HG02943 (cell line): ENCODE measurements around the gene PIGB.
"Not testable (repeated sequence)": the region's sequence is repeated elsewhere in the genome, so short reads cannot be mapped to it uniquely, and the experiment has no call there.

Experiments
- ATAC-seq: cut with Tn5 transposase; IDR thresholded peaks from one replicate; pipeline ENCODE4 v1.9.1; 2021; ENCODE audit warnings: mild to moderate bottlenecking, low read depth, moderate library complexity; ENCODE audit not compliant: unreplicated experiment

Gene PIGB

DNA sequence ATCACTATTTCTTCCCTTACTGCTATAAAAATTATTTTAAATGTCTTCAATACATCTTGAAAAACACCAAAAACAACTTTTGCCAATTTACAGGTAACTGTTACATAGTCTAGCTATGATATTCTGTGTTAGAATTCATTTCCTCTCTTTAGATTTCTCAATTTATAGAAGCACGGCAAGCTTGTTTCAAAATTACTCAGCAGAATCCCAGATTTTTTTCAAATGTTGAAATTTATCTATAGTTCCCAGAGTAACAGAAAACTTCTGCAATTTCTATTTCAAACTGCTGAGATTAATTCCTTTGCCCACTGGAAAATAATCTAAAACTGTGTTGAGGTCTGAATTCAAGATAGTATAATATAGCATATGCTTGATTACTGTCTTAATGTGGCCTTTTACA lies 48.0 kb downstream of the PIGB start:
- no peak for ATAC-seq

DNA sequence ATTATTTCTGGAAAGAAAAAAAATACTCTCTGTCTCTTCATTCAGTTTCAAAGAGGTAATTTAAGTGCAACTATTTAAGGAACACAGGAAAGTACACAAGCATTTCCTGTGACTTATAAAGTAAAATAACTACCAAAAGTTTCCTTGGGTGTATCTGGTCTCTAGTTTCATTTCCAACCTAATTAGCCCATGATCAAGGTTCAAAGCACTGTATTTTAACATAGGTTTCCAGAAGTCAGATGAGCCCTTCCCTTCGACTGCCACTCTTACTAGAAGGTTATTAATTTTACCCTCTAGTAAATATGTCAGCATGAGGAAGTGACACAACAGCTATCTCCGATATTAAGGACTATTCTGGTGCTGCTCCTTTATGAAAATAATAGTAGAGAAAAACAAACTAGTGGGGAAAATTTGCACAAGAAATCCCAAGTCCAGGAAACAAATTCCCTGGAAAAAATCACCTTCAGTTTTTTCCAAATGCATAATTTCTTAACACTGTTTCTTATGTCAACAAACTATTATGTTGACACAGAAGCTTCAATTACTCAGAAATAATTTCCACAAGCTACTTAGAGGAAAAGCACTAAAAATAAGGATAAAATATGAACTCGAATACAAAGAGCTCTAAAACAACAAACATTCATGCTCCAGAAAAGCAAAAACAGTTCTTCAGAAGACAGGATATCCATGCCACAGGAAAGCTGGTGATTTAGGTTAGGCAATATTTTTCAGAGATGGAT lies 53.8 kb downstream of the PIGB start:
- ATAC-seq = no peak

DNA sequence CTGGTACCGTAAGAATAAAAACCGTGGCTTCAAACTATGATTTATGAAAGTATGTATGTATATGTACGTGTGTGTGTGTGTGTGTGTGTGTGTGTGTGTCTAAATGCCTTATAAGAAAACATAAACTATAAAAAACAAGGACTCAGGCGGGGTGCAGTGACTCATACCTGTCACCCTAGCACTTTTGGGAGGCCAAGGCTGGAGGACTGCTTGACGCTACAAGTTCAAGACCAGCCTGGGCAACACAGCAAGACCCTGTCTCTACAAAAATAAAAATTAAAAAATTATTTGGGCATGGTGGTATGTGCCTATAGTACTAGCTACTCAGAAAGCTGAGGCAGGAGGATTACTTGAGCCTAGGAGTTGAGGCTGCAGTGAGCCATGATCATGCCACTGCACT lies 60.1 kb downstream of the PIGB start:
- ATAC-seq = no peak

DNA sequence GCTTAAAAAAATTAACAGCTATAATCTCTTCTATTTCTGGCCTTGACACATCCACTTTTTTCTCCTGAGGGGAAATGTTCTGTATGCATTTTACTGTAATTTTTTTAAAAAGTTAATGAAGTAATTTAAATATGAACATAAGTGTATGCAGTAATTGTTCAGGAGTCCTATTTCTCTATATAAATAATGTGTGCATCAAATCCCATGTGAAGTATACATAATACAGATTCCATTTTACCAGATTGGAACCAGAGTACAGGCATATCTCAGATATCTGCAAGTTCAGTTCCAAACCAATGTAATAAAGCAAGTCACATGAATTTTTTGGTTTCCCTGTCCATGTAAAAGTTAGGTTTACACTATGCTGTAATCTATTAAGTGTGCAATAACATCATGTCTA lies 62.6 kb downstream of the PIGB start:
- ATAC-seq = no peak

DNA sequence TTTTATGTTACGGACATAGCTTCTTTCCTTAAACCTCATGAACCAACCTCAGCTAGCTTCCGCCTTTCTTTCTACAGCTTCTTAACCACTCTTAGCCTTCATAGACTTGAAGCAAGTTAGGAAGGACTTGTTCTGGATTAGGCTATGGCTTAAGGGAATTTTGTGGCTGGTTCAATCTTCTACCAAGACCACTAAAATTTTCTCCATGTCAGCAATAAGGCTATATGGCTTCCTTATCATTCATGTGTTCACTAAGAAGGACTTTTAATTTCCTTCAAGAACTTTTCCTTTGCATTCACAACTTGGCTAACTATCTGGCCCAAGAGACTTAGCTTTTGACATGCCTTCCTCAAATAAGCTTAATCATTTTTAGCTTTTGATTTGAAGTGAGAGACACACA lies 64.7 kb downstream of the PIGB start:
- ATAC-seq = no peak

DNA sequence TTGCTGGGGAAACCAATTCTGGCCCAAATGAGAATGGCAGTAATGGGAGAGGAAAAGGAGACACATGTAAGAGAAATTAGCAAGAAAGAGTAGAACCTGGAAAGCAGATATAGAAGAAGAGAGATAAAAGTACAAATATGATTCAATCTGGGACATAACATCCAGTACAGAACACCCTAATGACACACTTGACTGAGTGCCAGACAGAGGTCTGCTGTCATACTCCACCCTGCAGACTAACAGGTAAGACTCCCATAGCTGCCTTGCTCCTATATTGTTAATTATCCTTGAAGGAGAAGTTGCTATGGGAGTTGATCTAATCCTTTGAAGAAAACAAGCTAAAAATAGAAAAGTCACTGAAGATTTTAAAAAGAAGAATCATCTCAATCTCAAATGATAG lies 68.0 kb downstream of the PIGB start:
- no peak for ATAC-seq

DNA sequence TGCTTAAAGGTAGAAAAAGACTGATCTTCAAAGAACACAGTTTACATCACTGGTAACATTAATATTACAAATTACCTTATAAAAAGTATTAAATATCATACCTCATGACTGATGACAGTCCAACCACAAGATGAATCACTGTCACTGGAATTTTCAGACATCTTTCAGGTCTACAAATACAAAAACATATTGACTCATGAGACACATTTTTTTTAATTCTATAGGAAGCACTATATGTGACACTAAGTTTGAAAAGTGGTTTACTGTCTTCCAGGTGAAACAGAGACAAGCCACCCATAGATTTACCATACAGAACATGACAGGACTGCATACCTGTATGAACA lies 70.2 kb downstream of the PIGB start:
- no peak for ATAC-seq

DNA sequence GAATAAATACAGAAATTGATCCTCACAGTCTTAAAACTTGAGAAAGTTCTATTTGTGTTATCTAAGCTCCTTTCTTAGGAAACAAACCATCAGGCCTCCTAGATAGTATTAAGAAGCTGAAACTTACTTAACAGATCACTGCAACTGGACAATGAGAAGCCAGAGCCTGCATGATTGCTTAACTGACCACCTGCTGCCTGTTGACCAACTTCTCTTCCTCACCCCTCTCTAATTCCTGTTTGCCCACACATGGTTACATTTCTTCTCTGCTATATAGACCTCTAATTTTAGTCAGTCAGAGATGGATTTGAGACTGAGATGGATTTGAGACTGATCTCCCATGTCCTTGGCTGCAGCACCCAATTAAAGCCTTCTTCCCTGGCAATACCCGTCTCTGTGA lies 75.7 kb downstream of the PIGB start:
- no peak for ATAC-seq

DNA sequence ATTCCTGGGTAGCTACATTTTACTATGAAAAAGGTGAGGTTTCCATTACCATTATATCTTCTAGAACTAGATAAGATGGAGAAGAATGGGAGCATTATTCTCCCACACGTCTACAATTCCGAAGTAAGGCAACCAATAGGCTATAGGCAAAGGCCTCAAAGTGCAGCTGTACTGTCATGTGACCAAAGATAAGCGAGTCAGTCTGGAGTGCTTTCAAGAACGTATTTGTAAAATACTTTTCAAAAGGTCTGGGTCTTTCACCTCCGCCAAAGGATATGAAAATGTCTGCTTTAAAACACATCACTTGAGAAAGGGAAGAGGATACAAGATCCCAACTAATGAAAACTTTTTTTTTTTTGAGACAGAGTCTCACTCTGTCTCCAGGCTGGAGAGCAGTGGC lies 79.2 kb downstream of the PIGB start:
- no peak for ATAC-seq

DNA sequence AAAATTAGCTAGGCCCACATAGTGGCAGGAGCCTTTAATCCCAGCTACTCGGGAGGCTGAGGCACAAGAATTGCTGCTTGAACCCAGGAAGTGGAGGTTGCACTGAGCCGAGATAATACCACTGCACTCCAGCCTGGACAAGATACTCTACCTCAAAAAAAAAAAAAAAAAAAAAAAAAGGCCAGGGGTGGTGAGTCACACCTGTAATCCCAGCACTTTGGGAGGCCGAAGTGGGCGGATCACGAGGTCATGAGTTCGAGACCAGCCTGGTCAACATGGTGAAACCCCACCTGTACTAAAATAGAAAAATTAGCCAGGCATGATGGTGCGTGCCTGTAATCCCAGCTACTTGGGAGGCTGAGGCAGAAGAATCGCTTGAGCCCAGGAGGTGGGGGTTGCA lies 81.0 kb downstream of the PIGB start:
- ATAC-seq = not testable (repeated sequence)

DNA sequence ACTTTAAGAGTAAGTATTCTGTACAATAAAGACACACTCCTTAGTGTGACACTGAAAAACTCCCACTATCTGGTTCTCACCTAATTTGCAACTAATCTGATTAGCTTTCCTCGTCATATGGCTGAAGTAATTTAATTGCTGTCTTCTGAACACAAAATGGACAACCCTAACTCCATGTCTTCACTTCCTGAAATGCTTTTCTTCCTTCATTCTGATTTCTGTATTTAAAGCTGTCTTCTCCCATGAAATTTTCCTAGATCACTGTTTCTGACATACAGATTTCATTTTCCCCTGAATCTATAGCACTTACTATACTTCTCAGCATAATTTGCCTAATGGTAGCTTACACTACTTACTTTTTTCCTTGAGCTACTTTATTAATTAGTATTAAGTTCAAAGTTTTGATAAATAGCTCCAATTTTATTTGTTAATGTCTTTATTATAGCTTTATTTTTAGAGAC lies 82.8 kb downstream of the PIGB start:
- ATAC-seq = no peak

DNA sequence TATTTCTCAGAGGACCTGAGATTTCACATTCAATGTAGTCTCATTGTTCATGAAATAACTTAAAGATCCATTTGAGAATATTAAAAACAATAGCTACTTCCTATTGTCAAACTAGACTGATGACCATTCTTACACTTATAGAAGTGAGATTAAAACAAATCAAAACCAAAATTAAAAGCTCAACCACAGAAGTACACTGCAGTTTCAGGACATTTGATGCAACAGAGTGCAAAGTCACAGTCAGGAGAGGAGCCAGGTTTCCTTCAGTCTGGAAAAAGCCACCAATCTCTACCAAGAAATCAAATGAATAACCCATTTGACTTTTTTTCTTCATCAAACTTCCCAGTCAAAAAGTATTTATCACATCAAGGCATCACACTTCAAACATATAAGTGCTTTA lies 83.7 kb downstream of the PIGB start:
- no peak for ATAC-seq

DNA sequence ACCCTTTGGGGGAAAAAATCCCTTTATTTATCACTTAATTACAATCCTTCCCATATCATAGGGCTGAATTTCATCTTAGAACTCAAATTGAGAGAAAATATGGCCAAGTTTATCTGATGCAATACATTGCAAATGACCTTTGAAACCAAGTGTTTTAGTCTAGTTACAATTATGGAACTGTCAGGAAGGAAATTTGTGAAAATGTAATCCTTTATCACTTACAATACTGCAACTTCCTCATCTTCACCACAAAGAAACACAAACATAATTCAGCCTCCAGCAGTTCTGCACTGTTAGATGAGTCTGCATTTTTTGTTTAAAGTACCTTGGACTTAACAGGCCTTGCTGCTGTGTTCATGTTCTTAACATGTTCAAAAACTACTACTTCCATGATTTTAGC lies 84.5 kb downstream of the PIGB start:
- no peak for ATAC-seq
